Putamen (tissue), 1 donor: ENCODE measurements around the gene TARP.
"Not testable (repeated sequence)": the region's sequence is repeated elsewhere in the genome, so short reads cannot be mapped to it uniquely, and the experiment has no call there.

Experiments used
- DNase-seq: peaks from one replicate; pipeline ENCODE4 v3.0.0-alpha.2; 2016; ENCODE audit warnings: low spot score

TARP gene

GRCh38 chr7:38299275-38299931 is 26.0 kb upstream of the TARP start:
- DNase-seq, result no peak

GRCh38 chr7:38296059-38296857 is 22.8 kb upstream of the TARP start:
- no peak for DNase-seq

- no peak for DNase-seq
Measured at GRCh38 chr7:38294926-38295325, 21.5 kb upstream of the TARP start.

GRCh38 chr7:38292442-38292841 is 19.0 kb upstream of the TARP start:
- DNase-seq, result no peak

- no peak for DNase-seq
Measured at GRCh38 chr7:38291650-38292049, 18.2 kb upstream of the TARP start.

DNA sequence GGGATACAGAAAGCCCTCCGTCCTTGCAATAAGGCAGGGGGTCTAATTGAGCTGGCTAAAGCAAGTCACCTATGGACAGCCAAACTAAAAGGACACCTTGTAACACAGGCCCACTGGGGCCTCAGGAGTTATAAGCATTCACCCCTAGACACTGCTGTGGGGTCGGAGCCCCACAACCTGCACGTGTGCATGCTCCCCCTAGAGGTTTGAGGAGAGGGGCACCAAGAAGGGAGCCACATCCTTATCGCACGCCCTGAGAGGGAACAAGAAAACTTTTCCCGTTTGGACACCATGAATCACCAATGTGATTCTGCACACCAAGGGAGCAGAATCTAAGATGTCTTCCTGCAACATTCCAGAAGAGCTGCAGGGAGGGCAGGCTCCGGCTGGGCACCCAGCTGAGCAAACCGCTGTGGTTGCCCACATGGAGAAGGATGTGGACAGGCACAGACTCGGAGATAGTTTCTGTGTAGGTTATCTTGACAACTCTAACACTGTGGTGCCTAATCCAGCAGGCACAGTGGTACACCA is 17.7 kb upstream of the TARP start:
- no peak for DNase-seq

DNA sequence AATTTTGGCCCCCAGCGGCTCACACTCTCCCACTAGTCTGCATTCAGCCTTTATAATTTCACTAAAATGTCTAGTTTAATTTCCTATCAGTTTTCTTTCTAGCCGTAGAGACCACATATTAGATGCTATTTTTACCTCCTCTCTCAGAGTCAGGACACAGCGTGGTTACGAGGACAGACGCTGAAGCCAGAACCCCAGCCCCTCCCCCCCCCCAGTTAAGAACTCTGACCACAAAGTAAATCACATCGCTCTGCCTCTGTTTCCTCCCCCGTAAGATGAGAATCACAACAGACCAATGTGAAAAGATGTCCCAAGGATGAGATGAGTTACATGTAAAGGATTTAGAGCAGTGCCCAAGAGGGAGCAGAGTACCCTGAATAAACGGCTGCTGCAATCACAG is 11.1 kb upstream of the TARP start:
- DNase-seq, result no peak

DNA sequence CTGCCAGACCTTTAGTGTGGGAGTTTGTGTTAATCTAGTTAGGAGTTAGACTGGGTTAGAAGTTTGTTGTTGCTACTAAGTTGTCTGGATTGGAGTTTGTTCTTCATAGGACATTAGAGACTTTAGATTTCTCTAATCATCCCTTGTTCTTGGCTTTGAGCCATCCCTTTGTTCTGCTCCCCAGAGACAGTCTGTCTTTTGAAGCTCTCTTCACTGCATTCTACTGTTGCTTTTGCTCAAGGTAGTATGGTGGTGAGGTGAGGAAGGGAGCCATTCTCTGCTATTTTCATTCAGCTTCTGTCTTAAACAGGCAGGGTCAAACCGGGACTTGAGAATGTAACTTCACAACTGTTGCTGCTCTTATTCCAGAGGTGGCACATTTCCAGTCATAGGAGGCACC is 10.4 kb upstream of the TARP start:
- no peak for DNase-seq

DNA sequence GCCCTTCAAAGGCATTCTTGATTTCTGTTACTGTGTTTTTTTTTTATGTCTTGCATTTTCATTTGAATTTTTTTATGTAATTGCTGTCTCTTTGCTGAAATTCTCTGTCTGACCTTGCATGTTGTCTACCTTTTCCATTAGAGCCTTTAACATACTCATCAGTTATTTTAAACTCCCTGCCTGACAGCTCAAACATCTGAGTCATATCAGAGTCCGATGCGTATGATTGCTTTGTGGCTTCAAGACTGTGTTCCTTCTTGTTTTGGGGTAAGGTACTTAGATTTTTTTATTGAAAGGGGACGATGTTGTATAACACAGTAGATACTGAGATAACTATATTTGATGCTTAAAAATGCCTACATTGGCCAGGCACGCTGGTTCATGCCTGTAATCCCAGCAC is 9.7 kb upstream of the TARP start:
- DNase-seq, result no peak

DNA sequence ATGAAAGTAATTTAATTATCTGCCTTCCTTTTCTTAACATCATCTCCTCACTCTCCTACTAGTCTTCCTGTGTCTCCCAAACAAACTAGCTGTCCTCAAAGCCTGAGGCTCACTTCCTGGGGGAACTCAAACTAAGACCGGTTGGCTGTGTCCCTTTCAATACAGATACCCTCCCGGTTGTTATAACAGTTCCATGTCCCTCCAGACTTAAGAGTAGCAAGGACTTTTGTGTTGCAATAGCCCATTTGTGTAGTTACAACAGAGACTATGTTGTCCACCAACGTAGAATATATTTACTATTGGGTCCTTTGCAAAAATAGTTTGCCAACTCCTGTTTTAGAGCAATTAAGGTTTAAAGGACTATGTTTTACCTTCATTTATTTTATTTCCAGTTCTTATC is 8.6 kb upstream of the TARP start:
- DNase-seq, result no peak

GRCh38 chr7:38281266-38281665 is 7.8 kb upstream of the TARP start:
- DNase-seq, result no peak

DNA sequence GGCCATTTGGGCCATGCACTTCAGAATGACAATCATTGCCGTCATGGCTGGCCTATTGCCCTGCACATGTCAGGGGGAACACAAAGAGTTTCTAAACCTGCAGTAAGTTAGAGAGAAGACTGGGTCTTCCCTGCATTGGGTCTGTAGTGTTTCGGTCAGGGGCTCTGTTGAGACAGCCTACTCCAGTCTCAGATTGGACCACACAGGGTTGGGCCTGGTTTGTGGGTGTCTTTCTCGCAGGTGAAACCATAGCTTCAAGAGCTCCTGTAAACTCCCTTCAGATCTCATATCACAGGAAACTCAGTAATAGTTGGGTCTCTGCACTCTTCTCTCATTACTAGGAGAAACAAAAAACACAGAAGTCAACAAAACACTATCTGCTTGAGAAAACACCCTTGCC is 7.3 kb upstream of the TARP start:
- DNase-seq, result no peak

DNA sequence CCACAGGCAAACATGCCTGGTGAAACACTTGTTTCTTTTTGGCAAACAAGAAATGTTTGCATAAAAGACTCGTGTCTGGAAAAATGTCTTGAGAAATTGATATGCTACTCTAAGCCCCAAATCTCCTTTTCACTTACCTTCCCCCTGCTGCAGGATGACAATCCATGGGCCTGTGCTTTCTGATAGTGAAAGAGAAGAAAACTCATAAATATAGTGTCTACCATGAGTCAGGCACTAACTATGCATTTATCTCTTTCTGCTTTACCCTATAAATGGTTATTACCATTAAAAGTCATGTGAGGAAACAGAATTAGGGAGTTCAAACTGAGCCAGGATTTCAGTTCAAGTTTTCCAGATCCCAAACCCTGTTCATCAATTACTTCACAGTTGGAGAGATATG is 6.6 kb upstream of the TARP start:
- no peak for DNase-seq

GRCh38 chr7:38276096-38276877 is 2.9 kb upstream of the TARP start:
- DNase-seq, result no peak

DNA sequence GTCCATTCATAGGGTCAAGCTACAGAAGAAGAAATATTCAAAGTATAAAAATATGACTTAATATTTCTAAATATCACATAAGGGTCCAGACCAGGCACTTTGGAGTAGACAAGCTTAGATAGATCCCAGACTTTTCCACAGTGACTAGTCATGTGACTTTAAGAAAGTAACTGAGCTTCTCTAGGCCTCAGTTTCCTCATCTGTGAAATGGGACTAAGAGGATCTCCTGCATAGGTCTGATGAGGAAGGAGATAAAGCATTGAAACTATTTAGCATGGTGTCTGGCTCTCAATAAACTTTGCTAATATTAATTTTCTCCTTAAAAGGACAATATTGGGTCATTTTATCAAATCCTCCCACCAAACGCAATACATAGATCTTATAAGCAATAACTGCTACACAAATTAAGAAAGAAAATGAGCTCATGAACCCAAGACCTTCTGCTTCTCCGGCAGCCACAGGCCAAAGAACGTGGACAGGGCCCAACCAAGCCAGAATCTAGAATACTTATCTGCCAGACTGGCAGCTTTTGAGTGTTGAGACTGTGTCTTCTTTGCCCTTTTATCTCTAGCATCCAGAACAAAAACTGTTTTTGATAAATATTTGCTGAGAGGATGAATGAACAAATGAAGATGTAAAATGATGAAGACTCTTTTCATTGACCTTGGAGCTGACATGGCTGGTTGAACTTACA is 1.6 kb upstream of the TARP start:
- DNase-seq, result no peak

DNA sequence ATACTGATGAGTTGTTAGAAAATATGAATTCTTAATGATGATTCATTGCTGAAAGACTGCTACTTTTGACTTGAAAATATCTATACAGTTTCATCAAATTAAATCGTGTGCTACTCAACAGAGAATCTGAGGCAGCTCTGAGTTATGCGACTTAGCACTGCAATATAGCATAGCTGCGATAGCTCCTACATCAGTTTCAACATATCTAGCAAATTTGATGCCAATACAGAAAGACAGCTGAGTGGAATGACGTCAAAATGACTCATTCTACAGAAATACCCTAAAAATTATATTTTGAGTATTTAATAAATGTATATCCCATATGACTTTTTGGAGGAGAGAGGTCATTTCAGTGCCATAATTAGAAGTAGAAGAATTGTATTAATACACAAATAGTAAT is 1.1 kb upstream of the TARP start:
- DNase-seq, result no peak

DNA sequence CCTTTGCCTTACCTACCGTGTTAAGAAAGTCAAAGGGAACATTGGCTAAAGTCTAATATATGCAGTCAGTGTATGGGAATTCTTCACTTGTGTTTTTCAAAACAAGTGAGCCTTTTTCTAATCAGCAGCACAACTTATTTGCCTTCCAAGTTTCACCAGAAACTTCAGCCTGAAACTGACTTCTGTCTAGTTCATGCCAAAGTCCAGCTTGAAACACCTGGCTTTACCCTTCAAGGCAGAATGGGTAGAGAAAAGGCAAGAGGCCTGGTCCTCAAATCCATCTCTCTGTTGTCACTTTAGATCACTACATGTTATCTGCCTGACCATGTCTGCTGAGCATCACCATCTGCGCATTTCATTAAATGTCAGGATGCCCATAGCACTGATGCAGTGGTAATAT is 3.0 kb downstream of the TARP start:
- DNase-seq, result not testable (repeated sequence)

GRCh38 chr7:38269704-38270346 is 3.6 kb downstream of the TARP start:
- DNase-seq, result not testable (repeated sequence)

DNA sequence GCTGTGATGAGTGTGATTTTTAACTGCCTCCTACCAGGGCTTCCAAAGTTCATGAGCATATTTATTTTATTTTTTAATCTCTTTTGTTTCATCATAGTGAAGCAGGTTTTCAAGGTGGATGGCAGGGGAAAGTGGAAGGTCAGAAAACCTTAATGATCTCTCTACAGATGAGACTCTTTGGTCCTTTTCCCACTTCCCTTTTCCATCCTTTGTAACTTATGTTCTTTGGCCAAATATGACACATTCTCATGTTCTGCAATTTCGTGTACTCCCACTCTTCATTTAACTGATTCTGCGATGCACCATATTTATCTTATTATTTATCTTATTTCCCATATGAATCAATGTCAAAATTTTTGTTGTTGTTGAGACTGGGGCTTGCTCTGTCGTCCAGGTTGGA is 7.5 kb downstream of the TARP start:
- not testable (repeated sequence) for DNase-seq

GRCh38 chr7:38264602-38265001 is 8.8 kb downstream of the TARP start:
- not testable (repeated sequence) for DNase-seq

- not testable (repeated sequence) for DNase-seq
Measured at GRCh38 chr7:38263274-38263673, 10.2 kb downstream of the TARP start.

- no peak for DNase-seq
Measured at GRCh38 chr7:38262545-38262944, 10.9 kb downstream of the TARP start.
